Activated CD8-positive, alpha-beta T cell treated with anti-CD3 and anti-CD28 coated beads for 36 hours (primary cell): ENCODE data around the gene HIPK4. TPM values are rescaled to one million over a fixed set of nuclear protein-coding genes. Genes with fewer than 3 reads are reported as not detected.

Experiments
- ATAC-seq: fragments of 200-7000 bp; cut with Tn5 transposase; one replicate; pipeline ENCODE4 v1.10.0; 2021; ENCODE audit warnings: mild to moderate bottlenecking, moderate library complexity
- CTCF ChIA-PET: fragments of 350-600 bp; sonication (Branson Sonifier 250); formaldehyde crosslinking; loops from one replicate; lab custom pipeline; 2021; ENCODE audit warnings: antibody characterized with exemption; lab: Charles Lee
- POLR2A ChIA-PET: fragments of 350-600 bp; sonication (Branson Sonifier 250); formaldehyde crosslinking; loops from one replicate; lab custom pipeline; 2021; ENCODE audit warnings: antibody characterized with exemption; lab: Charles Lee
- DNase-seq: peaks from one replicate; pipeline ENCODE4 v3.0.0-alpha.2; 2020
- H3K27ac Mint-ChIP-seq: one replicate; pipeline ENCODE4 v1.8.0; 2021; ENCODE audit warnings: mild to moderate bottlenecking, mixed read lengths
- H3K27me3 Mint-ChIP-seq: one replicate; pipeline ENCODE4 v1.8.0; 2021; ENCODE audit warnings: mixed read lengths
- H3K36me3 Mint-ChIP-seq: one replicate; pipeline ENCODE4 v1.8.0; 2021; ENCODE audit warnings: low read depth, mixed read lengths
- H3K4me1 Mint-ChIP-seq: one replicate; pipeline ENCODE4 v1.8.0; 2021; ENCODE audit warnings: low read depth, mixed read lengths
- H3K4me3 Mint-ChIP-seq: one replicate; pipeline ENCODE4 v1.8.0; 2021; ENCODE audit warnings: mild to moderate bottlenecking, moderate library complexity, mixed read lengths
- H3K9me3 Mint-ChIP-seq: one replicate; pipeline ENCODE4 v1.8.0; 2021; ENCODE audit warnings: mixed read lengths
- intact Hi-C: fragments of 100-400 bp; cut with micrococcal nuclease; formaldehyde crosslinking; loops from one replicate; pipeline ENCODE4 v1.10.0; 2022
- total RNA-seq, 2 experiments: library from RNA; stranded (reverse); gene quantifications; one replicate each; pipeline ENCODE4 v1.2.3, GENCODE V29; 2021
- TF ChIP-seq, protein P1 (sequence below): fragments of 200-600 bp; IDR thresholded peaks from one replicate; pipeline ENCODE4 v1.8.0; 2022; ENCODE audit warnings: antibody characterized with exemption, mild to moderate bottlenecking

HIPK4 gene
- total RNA-seq, 2 experiments from 2014 or later = not detected

DNA sequence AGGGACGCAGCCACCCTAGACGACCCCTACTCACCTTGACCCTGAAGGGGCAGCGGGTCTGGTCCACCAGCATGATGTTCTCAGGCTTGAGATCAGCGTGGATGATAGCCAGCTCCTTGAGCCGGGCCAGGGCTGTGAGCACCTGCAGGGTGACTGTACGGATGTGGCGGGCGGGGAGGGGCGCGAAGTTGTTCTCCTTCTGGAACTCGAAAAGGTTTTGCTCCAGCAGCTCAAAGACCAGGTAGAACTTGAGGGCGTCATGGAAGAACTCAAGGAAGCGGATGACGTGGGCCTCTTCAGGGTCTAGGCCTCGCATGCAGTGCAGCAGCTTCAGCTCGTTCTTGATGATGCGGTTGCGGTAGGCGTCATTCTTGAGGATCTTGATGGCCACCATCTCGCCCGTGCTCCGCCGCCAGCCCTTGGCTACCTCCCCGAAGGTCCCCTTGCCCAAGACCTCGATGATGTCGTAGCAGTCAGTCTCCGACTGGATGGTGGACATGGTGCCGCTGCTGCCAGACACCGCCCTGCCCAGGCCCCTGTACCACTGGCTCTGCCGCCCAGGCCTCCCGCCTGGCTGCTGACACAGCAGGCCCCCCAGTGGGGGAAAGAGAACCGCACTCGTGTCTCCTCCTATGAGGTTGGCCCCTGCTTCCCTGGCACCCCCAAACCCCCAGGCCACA lies 437 bp downstream of the HIPK4 start:
- ChIA-PET POLR2A (interaction anchor here (0.6 kb wide), 1 partner anchor 198 kb away, joined by 3 read pairs; no protein-coding TSS in a partner anchor), CTCF (interaction anchor here (0.7 kb wide), 1 partner anchor 84 kb away, joined by 3 read pairs; no protein-coding TSS in a partner anchor)
- H3K4me3 Mint-ChIP-seq = no peak overlapping the region

DNA sequence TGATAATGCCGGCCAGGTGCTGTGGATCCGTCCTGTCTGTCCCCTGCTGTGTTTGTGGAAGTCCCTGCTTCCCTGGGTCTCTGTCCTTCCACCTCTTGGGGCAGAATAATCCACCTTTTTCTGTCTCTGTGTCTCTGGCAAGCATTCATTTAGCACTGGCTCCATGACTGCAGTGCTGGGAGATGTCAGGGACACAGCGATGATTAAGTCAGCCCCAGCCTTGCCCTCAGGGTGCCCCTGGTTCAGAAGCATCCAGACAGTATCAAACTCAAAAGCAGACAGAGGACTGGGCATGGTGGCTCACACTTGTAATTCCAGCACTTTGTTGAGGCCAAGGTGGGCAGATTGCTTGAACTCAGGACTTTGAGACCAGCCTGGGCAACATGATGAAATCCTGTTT lies 1.5 kb downstream of the HIPK4 start:
- intact Hi-C loops = no loop called here
- CTCF ChIA-PET = no interaction called here
- ATAC-seq = no peak

More for the DNA sequence above, 437 bp downstream of the HIPK4 start:
- ATAC-seq (no peak), DNase-seq (no peak)
- Mint-ChIP-seq H3K27me3 (no peaks in the 10 kb centered on the region), H3K27ac (no peak overlapping the region), H3K36me3 (no peaks in the 10 kb centered on the region), H3K9me3 (no peaks in the 10 kb centered on the region), H3K4me1 (no peaks in the 10 kb centered on the region)
- TF ChIP-seq, protein P1, sequence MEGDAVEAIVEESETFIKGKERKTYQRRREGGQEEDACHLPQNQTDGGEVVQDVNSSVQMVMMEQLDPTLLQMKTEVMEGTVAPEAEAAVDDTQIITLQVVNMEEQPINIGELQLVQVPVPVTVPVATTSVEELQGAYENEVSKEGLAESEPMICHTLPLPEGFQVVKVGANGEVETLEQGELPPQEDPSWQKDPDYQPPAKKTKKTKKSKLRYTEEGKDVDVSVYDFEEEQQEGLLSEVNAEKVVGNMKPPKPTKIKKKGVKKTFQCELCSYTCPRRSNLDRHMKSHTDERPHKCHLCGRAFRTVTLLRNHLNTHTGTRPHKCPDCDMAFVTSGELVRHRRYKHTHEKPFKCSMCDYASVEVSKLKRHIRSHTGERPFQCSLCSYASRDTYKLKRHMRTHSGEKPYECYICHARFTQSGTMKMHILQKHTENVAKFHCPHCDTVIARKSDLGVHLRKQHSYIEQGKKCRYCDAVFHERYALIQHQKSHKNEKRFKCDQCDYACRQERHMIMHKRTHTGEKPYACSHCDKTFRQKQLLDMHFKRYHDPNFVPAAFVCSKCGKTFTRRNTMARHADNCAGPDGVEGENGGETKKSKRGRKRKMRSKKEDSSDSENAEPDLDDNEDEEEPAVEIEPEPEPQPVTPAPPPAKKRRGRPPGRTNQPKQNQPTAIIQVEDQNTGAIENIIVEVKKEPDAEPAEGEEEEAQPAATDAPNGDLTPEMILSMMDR = no peak
- intact Hi-C loops = no loop called here

DNA sequence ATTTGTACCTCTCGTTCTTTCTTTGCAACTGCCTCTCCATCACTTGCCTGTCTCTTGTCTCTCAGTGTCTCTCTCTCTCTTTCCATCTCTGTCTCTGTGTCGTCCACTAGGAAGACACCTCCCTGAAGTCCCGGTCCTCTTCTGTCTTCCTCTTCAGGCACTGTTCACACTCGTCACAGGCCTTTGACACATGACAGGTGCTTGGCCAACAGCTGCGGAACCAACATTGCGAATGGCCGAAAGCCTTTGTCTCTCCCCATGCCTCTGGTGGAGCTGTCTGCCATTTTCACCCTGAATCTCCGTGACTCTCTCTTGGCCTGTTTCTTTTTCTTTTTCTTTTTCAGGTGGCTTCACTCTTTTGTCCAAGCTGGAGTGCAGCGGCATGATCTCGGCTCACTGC lies 2.8 kb downstream of the HIPK4 start:
- POLR2A ChIA-PET = interaction anchor here (0.6 kb wide), 1 partner anchor 12 kb away, joined by 3 read pairs; no protein-coding TSS in a partner anchor
- Mint-ChIP-seq H3K9me3 (no peaks in the 10 kb centered on the region), H3K27me3 (no peaks in the 10 kb centered on the region)

More for the DNA sequence above, 1.5 kb downstream of the HIPK4 start:
- Mint-ChIP-seq H3K27ac (no peak overlapping the region), H3K4me3 (no peak overlapping the region), H3K4me1 (no peaks in the 10 kb centered on the region), H3K36me3 (no peaks in the 10 kb centered on the region), H3K27me3 (no peaks in the 10 kb centered on the region), H3K9me3 (no peaks in the 10 kb centered on the region)
- TF ChIP-seq, protein P1 = no peak
- no peak for DNase-seq
- POLR2A ChIA-PET = no interaction called here

DNA sequence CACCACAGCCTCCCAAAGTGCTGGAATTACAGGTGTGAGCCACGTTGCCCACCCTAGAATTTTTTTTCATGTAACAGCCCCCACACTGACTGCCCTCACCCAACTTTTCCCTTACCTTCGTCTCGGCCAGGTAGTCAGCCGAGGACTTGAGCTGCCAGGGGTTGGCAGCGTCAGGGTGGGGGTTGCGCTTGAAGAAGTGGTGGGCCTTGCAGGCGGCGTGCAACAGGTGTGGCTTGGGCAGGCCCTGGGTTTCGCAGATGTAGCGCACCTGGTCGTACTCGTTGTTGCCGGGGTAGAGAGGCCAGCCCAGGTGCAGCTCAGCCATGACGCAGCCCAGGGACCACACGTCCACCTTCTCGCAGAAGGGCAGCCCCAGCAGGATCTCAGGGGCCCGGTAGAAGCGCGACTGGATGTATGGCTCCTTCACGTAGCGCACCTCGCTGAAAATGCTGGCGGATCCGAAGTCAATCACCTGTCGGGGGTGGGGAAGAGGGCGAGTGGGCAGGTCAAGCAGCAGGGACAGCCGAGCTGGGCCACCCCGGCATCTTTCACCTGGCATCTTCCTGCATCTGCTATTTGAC lies 6.2 kb downstream of the HIPK4 start:
- DNase-seq (no peak), ATAC-seq (no peak)
- Mint-ChIP-seq H3K4me3 (no peak overlapping the region), H3K9me3 (no peaks in the 10 kb centered on the region), H3K36me3 (no peaks in the 10 kb centered on the region), H3K4me1 (no peaks in the 10 kb centered on the region), H3K27me3 (no peaks in the 10 kb centered on the region), H3K27ac (no peak overlapping the region)
- CTCF ChIA-PET = no interaction called here
- intact Hi-C loops = no loop called here
- TF ChIP-seq, protein P1 = no peak
- POLR2A ChIA-PET = no interaction called here

More for the DNA sequence above, 2.8 kb downstream of the HIPK4 start:
- H3K4me1 Mint-ChIP-seq = no peaks in the 10 kb centered on the region
- H3K27ac Mint-ChIP-seq = no peak overlapping the region
- CTCF ChIA-PET = interaction anchor here (1.3 kb wide), 2 partner anchors 77 to 82 kb away, joined by 3 to 4 read pairs; no protein-coding TSS in a partner anchor
- intact Hi-C loops = no loop called here
- TF ChIP-seq, protein P1 = no peak
- DNase-seq (no peak), ATAC-seq (no peak)
- H3K36me3 Mint-ChIP-seq = no peaks in the 10 kb centered on the region
- H3K4me3 Mint-ChIP-seq = no peak overlapping the region

DNA sequence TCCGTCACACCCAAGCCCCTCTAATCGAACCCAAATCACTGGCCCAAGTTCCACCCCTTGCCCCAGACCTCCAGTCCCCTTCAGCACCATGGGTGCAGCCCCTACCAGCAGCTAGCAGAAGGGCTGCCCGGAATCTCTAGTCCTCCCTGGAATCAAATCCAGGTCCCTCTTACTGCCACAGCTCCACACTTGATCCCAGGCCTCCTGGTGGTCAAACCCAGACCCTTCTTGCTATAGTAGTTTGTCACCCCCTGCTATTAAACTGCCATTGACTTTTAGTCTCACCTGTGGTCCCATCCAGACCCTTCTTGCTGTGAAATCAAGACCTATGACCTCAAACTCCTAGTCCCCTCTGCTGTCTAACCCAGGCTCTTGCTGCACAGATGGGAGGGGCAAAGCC lies 8.7 kb downstream of the HIPK4 start:
- H3K4me1 Mint-ChIP-seq = no peaks in the 10 kb centered on the region
- ATAC-seq (no peak), DNase-seq (no peak)
- ChIA-PET POLR2A (interaction anchor here (0.9 kb wide), 1 partner anchor 24 kb away, joined by 3 read pairs; no protein-coding TSS in a partner anchor), CTCF (no interaction called here)
- intact Hi-C loops = no loop called here
- H3K4me3 Mint-ChIP-seq = no peak overlapping the region
- H3K27me3 Mint-ChIP-seq = no peaks in the 10 kb centered on the region
- no peaks in the 10 kb centered on the region for H3K9me3 Mint-ChIP-seq
- H3K27ac Mint-ChIP-seq = no peak overlapping the region
- TF ChIP-seq, protein P1 = no peak
- no peaks in the 10 kb centered on the region for H3K36me3 Mint-ChIP-seq
